ENCODE results near the gene RBM20. TPM values are rescaled to one million over a fixed set of nuclear protein-coding genes. Genes with fewer than 3 reads are reported as not detected.

RBM20 gene
- total and polyA plus RNA-seq, 8 donors, result under 0.01 to 6.2 (median 0.59) TPM; not detected in 2

DNA sequence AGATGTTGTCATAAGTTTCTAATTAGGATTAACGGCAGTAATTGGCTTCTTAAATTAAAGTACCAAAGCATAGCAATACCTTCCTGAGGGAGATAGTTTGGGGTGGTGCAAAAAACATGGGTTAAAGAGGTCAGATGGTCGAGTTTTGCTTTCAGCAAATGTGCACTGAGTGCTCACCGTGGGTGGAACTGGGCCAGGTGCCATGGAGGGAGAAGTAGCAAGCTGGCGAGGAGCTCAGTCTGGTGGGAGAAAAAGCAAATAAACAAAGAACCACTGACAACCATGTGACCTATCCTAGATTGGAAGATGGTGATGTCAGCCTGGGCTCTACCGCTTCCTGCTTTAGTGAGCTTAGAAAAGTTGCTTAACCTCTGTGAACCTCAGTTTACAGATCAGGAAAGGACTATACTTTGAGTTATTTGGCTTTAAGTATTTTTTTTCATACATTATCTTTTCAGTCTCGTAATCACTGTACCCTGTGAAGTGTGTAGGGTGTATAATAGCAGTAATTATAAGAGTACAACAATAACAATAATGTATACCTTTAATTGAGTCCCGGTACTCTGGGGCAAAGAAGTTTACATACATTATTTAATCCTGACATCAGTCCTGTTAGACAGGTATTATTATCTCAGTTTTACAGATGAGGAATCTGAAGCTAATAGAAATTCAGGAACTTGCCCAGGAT, 158.6 kb downstream of the RBM20 start:
- peak; percentile 71 to 91 for DNase-seq
- Histone ChIP-seq H3K27me3 (no peaks in the 10 kb centered on the region), H3K9me3 (no peaks in the 10 kb centered on the region), H3K4me3 (no peak overlapping the region), H3K27ac (peak overlapping the region; percentile 45 to 69 (median 57)), H3K36me3 (no peaks in the 10 kb centered on the region), H3K4me1 (peaks cover 20 to 35% (median 29%) of the 10 kb centered on the region in 4 donors)
- TF ChIP-seq POLR2AphosphoS5 (IDR thresholded peaks at IDR 0.05) (peak; percentile 26 to 37 (median 35)), EP300 (IDR thresholded peaks at IDR 0.05) (no peak)
- 4 to 16% (median 10%) methylated on average over 7 of the region's 7 CpGs for WGBS, 5 donors
- intact Hi-C loops (cut with DNase I; ENCODE audit: low total_unique reads), result loop anchor here (10.0 kb wide), 1 partner anchor 92 kb away; no protein-coding TSS in a partner anchor

DNA sequence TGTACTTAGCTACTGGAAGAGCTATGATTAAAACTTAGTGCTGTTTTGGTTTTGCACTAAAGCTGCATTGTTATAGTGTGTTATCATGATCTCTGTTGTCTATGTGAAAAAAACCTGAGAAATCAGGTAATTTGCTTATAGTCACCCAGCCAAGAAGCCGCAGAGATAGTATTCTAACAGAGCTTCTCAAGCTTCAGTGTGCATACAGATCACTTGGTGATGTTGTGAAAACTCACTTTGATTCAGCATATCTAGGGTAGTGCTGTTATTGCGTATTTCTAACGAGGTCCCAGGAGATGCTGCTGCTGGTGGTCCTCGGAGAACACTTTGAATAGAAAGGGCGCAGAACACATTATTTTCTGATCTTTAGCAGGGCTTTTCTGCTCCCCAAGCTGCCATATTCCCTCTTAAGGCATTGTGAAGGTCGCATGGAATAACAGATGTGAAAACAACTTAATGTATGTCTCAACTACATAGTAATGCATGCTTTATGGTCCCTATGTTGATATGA, 159.2 kb downstream of the RBM20 start:
- no peak for TF ChIP-seq EP300 (IDR thresholded peaks at IDR 0.05)
- TF ChIP-seq, protein P1, sequence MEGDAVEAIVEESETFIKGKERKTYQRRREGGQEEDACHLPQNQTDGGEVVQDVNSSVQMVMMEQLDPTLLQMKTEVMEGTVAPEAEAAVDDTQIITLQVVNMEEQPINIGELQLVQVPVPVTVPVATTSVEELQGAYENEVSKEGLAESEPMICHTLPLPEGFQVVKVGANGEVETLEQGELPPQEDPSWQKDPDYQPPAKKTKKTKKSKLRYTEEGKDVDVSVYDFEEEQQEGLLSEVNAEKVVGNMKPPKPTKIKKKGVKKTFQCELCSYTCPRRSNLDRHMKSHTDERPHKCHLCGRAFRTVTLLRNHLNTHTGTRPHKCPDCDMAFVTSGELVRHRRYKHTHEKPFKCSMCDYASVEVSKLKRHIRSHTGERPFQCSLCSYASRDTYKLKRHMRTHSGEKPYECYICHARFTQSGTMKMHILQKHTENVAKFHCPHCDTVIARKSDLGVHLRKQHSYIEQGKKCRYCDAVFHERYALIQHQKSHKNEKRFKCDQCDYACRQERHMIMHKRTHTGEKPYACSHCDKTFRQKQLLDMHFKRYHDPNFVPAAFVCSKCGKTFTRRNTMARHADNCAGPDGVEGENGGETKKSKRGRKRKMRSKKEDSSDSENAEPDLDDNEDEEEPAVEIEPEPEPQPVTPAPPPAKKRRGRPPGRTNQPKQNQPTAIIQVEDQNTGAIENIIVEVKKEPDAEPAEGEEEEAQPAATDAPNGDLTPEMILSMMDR (IDR thresholded peaks at IDR 0.05), result no peak
- no peak for TF ChIP-seq POLR2A (IDR thresholded peaks at IDR 0.05)
- TF ChIP-seq POLR2AphosphoS5 (IDR thresholded peaks at IDR 0.05), result no peak
- no peaks in the 10 kb centered on the region for H3K36me3 ChIP-seq
- H3K9me3 ChIP-seq, result no peaks in the 10 kb centered on the region
- H3K27me3 ChIP-seq, result no peaks in the 10 kb centered on the region
- intact Hi-C loops (cut with DNase I; ENCODE audit: low total_unique reads), result loop anchor here (10.0 kb wide), 1 partner anchor 92 kb away; no protein-coding TSS in a partner anchor
- no peak for DNase-seq
- 41 to 66% (median 49%) methylated on average over 6 of the region's 6 CpGs for WGBS, 5 donors
- H3K4me3 ChIP-seq, result no peak overlapping the region
- peaks cover 20 to 35% (median 29%) of the 10 kb centered on the region in 4 donors for H3K4me1 ChIP-seq
- H3K27ac ChIP-seq, result peak overlapping the region in 3 of 5 donors; percentile 51 to 69 (median 67)

DNA sequence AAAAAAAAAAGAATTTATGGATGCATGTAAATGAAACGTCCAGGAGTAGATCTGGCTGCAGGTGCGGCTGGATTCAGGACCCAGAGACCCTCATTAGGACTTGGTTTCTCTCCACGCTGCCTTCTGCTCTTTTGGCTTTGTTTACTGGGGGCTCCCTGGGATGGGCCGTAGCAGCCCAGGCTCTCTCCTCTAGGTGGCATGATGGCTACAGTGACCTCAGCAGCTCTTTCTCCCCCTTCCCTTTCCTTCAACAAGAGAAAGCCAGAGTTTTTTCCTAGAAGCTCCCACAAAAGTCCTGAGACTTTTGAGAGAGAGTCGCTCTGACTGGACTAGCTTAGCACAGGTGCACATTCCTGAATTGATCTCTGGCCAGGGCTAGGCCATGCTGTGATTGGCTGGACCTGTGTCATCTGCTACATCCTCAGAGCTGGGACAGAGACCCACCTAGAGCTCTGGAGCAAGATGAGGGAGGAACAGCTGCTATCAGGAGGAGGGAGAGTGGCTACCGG, 159.7 kb downstream of the RBM20 start:
- Histone ChIP-seq H3K4me3 (no peak overlapping the region), H3K27ac (peak overlapping the region; percentile 53 to 70 (median 62)), H3K9me3 (no peaks in the 10 kb centered on the region), H3K27me3 (no peaks in the 10 kb centered on the region), H3K4me1 (peaks cover 20 to 35% (median 29%) of the 10 kb centered on the region in 4 donors), H3K36me3 (no peaks in the 10 kb centered on the region)
- DNase-seq, result peak; percentile 60 to 87
- peak in 1 of 3 donors; percentile 34 for TF ChIP-seq POLR2AphosphoS5 (IDR thresholded peaks at IDR 0.05)
- TF ChIP-seq, protein P1 (IDR thresholded peaks at IDR 0.05), result peak in 5 of 7 experiments; percentile 47 to 77 (median 68)
- TF ChIP-seq POLR2A (IDR thresholded peaks at IDR 0.05), result no peak
- intact Hi-C loops (cut with DNase I; ENCODE audit: low total_unique reads), result loop anchor here (10.0 kb wide), 1 partner anchor 91 kb away; no protein-coding TSS in a partner anchor
- 13 to 34% (median 15%) methylated on average over 5 to 6 of the region's 6 CpGs for WGBS, 5 donors

DNA sequence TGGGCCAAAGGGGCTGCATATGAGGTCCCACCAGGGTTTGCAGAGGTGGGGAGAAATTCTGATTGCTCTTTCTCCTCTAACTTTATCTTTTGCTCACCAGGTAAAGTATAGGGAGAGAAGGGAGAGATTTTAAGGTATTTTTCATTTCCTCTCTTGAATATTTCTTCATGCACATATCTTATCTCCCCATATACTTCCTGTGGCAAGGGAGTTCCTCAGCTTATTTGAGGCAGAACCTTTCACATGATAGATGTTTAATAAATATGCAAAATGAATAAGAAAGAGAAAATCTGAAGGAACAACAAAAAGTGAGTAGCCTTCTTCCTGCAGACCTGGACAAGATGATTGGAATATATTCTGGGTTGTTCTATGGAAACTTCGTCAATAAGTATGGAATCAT, 160.2 kb downstream of the RBM20 start:
- Histone ChIP-seq H3K36me3 (no peaks in the 10 kb centered on the region), H3K4me3 (no peak overlapping the region), H3K27ac (peak overlapping the region; percentile 53 to 70 (median 62)), H3K27me3 (no peaks in the 10 kb centered on the region), H3K9me3 (no peaks in the 10 kb centered on the region), H3K4me1 (peaks cover 20 to 35% (median 29%) of the 10 kb centered on the region in 4 donors)
- DNase-seq, result no peak
- TF ChIP-seq POLR2A (IDR thresholded peaks at IDR 0.05) (no peak), POLR2AphosphoS5 (IDR thresholded peaks at IDR 0.05) (no peak), EP300 (IDR thresholded peaks at IDR 0.05) (no peak)
- TF ChIP-seq, protein P1 (IDR thresholded peaks at IDR 0.05), result no peak
- 88 to 95% (median 93%) methylated on average over 1 of the region's 1 CpG for WGBS, 5 donors
- intact Hi-C loops (cut with DNase I; ENCODE audit: low total_unique reads), result loop anchor here (10.0 kb wide), 1 partner anchor 90 kb away; no protein-coding TSS in a partner anchor

All from stomach (tissue), 9 donors.